Activated CD8-positive, alpha-beta memory T cell treated with anti-CD3 and anti-CD28 coated beads, Interleukin-2, amount 50 U/mL, for 1 hour (primary cell): ENCODE data around the gene ELL2.

Experiments
- DNase-seq: peaks from one replicate; pipeline ENCODE4 v3.0.0-alpha.2; 2020; ENCODE audit errors: extremely low read depth

ELL2 gene

DNA sequence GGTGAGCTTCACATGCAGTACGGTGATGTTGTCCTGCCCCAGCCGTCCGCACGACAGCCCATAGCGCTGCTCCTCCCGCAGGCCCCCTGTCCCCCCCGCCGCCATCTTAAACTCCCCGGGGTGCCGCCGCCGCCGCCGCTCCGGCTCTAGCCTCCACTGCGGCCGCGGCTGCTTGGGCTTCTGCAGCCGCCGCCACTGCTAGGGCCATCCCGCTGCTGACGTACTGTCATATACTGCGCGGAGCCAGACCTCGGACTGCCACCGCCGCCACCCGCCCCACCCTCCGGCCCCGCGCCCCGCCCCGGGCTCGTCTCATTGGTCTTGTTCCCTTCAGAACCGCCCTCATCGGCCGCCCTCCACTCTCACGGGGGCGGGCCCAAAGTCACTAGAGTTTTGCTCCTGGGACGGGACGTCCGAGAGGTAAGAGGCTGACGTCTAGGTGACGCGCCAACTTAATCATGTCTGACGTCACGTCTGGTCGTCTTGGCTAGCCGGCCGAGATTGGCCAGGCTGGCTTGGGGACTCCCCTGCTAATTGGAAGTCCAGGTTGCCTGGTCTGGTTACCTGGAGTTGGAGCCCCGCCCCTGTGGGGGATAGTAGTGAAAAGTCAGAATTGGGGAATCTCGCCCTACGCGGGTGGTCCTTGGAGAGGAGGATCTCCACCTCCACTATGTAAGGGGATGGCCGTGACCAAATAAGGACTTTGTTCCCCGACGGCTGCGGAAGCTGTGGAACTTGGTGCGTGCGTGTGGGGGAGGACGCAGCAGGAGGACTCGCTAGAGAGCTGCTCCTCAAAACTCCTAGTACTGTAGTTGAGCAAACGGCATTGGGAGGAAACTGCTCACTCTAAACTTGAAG, at the start of gene ELL2:
ELL2 (minus strand) TSS at position 235 of the 858 bp plus-strand sequence; CDS start at position 105, 130 bp downstream.
- DNase-seq: peak; percentile 98

DNA sequence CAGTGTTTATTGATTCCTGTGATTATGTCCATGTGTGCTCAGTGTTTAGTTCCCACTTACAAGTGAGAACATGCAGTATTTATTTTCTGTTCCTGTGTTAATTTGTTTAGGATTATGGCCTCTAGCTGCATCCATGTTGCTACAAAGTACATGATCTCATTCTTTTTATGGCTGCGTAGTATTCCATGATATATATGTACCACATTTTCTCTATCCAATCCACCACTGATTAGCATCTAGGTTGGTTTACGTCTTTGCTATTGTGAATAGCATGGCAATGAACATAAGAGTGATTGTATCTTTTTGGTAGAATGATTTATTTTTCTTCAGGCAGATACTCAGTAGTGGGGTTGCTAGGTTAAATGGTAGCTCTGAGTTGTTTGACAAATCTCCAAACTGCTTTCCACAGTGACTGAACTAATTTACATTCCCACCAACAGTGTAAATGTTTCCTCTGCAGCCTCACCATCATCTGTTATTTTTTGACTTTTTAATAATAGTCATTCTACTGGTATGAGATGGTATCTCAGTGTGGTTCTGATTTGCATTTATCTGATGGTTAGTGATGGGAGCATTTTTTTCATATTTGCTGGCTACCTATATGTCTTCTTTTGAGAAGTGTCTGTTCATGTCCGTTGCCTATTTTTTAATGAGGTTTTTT, 47.5 kb upstream of the ELL2 start:
- no peak for DNase-seq

- DNase-seq: no peak
Observed at GRCh38 chr5:96008487-96008886, 46.8 kb upstream of the ELL2 start.

DNA sequence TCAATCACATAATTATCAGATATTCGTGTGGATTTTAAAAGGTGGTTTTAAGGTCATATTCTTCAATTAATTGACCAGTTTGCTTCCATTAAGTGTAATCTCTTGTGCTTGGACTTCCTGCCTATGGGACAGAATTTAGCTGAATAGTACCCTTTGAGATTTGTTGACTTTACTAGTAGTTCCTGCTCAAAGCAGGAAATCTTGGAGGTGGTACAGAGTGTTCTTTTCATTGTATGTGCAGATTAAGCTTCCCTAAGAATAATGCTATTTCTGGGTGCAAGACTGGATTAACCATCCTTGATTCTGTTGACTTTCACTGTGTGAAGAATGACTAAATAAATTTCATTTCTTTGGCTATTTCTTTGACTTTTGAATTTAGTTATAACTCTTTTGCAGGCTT, 45.4 kb upstream of the ELL2 start:
- no peak for DNase-seq

DNA sequence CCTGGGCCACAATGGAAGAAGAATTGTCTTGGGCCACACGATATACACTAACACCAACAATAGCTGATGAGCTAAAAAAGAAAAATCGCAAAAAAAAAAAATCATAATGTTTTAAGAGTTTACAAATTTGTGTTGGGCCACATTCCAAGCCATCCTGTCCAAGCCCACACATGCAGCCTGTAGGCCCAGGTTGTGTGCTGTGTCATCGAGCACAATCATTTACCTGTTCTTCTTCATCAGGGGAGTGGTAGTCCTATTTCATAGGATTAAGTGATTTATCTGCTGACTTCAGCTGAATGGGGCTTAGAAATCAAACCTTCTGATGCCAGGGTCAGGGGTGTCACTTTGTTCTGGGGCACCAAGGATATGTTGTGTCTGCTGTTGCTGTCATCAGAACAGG, 44.6 kb upstream of the ELL2 start:
- no peak for DNase-seq

DNA sequence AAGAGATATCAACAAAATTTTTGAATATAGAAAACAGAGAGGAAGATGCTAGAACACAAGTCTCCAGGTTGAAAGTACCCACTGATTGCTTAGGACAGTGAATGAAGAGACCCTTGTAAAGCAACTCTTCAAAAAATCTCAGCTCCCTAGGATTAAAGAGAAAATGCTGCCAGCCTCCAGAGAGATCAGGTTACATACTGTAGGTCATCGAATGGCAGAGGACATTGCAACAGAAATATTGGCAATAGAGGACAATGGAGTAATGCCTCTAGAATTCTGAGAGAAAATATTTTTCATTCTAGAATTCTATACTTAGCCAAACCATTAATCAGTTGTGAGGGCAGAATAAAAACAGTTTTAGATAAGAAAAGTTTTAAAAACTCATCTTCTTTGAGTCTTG, 43.1 kb upstream of the ELL2 start:
- DNase-seq: no peak

GRCh38 chr5:96004087-96004486, 42.4 kb upstream of the ELL2 start:
- DNase-seq: no peak

DNA sequence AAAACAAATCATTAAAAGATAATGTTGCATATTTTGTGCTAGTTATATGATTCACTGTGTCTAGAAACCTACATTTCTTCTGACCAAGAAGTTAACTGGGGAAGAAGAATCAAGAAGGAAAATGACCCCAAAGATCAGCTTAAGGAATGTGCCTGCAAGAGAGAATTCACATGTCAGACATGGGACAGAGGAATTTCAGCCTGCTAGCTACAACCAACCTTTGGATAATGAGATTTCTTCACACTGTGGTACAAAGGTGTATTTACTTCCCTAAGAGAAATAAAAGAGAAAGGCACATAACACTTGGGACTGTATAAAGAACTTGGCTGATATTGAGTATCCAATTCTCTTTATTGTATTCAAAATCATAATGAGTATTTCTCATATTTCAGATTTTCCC, 39.6 kb upstream of the ELL2 start:
- no peak for DNase-seq

DNA sequence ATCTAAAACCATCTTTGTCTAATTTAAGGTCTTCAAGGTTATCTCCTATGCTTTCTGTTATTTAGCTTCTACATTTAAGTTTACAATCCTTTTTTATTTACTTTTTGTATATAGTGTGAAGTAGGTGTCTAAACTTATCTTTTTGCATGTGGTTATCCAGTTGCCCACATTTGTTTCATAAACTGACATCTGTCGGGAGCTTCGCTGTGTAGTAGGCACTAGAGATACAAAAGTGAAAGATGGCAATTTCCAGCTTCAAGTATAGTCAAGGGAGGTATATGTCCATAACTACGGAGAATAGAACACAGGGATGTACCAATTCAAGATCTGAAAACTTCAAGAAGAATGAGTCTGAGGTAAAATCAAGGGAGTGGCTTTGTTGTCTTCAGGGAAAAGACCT, 38.7 kb upstream of the ELL2 start:
- no peak for DNase-seq

DNA sequence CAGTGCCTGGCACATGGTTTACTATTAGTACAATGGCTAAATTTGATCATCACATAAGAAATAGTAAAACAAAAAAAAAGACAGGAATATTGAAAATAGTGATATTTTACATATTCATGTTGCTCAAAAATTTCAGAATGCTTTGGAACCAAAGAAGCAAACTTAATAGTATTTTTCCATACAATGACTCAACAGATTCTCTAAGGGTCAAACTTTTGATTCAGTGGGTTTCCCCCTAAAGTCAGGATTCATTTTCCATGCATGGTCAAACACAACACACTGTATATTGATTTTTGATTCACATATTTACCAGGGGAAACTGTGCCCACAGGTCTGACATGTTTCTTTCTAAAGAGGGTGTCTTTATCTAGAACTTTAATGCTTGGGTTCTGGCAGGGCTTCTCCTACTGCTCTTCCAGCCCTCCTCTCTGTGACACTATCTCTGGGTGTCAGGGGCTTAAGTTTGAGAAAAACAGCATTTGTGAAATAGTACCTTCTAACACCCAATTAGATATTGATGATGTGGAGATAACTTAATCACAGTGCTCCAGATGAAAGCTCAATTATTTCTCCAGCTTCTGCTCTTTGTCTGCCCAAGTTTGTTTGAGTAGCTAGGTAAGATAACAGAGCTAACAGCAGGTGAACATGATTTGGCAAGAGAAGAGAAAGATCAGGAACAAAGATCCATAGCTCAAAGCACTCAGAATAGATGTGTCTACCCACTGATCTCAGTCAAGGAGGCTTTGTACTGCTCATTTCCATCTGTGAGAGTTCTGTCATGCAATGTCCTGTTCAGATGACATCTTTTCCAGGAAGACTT, 35.5 kb upstream of the ELL2 start:
- DNase-seq: no peak

DNA sequence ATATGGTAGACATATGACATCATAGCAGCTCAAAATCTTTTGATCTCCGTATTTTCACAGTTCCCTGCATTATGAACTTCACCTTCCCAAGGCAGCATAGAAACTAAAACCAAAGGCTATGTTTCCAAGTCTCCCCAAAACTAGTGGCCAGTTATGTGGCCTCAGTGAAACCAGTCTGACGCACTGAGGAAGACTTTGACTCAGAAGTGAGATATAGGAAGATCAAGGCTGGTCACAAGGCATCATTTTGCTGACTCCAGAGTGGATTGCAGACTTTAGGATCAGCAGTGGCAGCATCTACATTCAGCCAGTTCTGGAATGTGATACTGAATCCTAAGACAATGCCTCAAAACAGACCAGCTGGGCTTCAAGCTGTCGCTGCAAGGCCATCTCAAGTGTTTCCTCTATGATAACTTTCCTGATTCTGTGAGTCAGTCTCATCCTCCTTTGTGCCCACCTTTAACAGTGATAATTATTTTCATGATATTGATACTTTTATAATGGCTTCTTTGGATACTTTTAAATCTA, 34.4 kb upstream of the ELL2 start:
- no peak for DNase-seq

GRCh38 chr5:95993776-95994175, 32.1 kb upstream of the ELL2 start:
- DNase-seq: no peak

- no peak for DNase-seq
Observed at GRCh38 chr5:95993266-95993665, 31.6 kb upstream of the ELL2 start.

DNA sequence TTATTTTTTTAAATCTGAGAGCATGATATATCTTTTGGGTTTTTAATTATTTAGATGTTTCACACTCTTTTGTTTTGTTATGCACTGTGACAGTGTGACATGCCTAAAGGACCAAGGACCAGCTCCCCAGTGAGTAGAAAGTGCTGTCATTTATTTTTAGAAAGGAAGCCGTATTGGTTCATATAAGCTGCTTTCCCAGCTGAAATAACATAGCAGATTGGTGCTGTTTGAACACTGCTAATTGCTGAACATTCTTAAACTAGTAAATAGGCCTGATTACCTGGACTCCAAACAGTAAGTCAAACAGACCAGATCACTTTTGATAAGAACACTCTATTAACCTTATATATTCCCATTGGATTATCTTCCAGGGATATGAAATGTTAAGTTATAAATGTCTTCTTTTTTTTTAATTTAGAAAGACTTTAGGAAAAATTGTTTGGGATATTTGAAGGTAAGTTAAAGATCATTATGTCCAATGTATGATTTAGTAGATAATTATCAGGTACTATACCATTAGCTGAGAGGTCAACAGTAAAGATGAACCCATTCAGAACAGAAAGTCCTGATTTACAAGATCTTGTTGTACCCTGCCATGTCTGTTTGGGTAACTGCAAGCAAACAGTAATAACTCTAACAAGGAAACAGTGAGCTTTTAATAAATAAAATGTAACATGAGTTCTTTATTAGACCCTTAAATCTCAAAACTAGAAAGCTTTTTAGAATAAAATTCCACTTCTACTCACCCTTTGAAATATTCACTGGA, 27.8 kb upstream of the ELL2 start:
- DNase-seq: no peak

- DNase-seq: no peak
Observed at GRCh38 chr5:95988877-95989276, 27.2 kb upstream of the ELL2 start.

DNA sequence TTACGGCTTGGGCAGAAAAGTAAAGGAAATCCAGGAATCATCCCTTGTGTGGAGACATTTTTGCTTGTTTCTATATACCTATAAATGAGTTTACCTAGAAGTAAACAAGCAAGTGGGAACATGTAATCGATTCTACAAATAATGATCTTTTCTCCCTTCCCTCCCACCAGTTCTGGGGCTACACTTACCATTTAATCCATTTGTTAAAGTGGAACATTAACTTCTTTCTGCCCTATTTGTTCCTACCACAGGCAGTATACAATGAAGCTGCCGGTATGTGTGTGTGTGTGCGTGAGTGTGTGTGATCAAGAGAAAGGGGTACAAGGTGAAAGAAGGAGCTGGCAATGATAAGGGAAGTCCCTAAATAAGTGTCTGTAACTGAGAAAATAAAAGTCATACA, 26.4 kb upstream of the ELL2 start:
- DNase-seq: no peak

DNA sequence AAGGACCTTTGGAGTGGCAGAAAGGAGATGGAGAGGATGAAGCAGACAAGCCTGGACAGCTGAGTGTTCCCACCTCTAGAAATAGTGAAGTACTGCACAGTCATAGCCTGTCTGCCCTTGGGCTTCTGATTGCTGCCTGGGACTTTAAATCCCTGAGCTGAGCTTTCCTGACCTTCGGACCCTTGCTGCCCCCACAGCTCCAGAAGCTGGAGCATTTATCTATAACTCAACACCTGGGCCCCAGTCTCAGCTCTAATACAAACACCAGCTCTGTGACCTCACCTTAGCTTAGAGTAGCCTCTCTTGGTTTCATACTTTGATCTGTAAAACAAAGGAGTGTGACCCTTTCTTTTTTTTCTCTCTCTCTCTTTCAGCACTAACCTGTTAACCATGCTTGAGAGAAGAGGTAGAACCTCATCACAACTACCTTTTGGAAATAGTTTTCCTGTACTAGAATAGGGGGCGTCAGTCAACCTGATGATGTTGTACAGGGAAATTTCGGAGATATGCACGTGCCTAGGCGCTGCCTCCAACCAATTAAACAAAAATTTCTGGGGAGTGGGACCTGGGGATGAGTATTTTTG, 25.4 kb upstream of the ELL2 start:
- DNase-seq: no peak

- no peak for DNase-seq
Observed at GRCh38 chr5:95986001-95986400, 24.4 kb upstream of the ELL2 start.

DNA sequence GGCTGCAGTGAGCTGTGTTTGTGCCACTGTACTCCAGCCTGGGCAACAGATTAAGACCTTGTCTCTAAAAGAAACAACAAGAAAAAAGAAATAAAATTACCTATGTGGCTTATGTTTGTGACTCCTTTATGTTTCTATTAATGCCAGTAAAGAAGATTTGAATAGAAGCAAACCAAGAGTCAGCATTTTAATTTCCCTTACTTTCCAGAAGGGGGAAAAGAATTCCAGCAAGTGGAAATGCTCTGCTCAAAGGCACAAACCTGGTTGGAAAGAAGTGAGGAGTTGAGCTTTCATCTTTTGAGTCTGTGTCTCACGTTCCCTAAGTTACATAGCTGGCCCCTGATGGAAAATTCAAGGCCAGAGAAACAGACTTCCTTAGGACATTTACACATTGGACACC, 23.6 kb upstream of the ELL2 start:
- DNase-seq: no peak

GRCh38 chr5:95984287-95984938, 22.8 kb upstream of the ELL2 start:
- no peak for DNase-seq

DNA sequence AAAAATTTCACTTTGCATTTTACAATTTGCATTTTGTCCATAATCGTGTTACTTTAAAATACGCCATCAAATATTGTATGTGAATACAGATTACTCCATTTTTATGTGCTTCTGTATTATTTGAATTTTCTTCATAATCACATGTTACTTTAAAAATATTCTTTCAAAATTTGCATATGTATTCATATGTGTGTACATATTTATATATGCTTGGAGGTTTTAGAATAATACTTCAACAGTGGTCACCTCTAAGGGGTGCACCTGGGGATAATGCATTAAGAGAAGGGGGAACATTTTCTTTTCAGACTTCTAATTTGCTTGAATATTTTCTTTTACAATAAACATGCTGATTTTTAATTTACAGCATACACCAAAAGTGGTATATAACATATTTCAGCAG, 21.9 kb upstream of the ELL2 start:
- no peak for DNase-seq
